ENCODE measurements around the gene TMEM217. TPM values are rescaled to one million over a fixed set of nuclear protein-coding genes. Genes with fewer than 3 reads are reported as not detected.

TMEM217 gene
- total RNA-seq, 1 experiment from 2014 or later, result 2.4 TPM

GRCh38 chr6:37239950-37240713 lies 17.8 kb downstream of the TMEM217 start:
- ChIA-PET POLR2A (ENCODE audit: unreplicated experiment) (interaction anchor here (0.6 kb wide), 1 partner anchor 45 kb away, joined by 5 read pairs; no protein-coding TSS in a partner anchor), CTCF (no interaction called here)
- Histone ChIP-seq H4K20me1 (ENCODE audit: low read length) (no peaks in the 10 kb centered on the region), H3K36me3 (ENCODE audit: low read depth, low read length) (no peaks in the 10 kb centered on the region), H3K4me1 (ENCODE audit: insufficient read depth, low read length) (peaks cover 36% of the 10 kb centered on the region), H3K27ac (ENCODE audit: low read length) (peak overlapping the region; percentile 82), H3K79me2 (ENCODE audit: low read length) (no peaks in the 10 kb centered on the region), H2AFZ (ENCODE audit: low read length) (0 out of 2 replicates have a peak overlapping the region, but pooled peaks have one; percentile 11), H3K9me3 (ENCODE audit: low read length) (no peaks in the 10 kb centered on the region), H3K9me2 (replicated peaks; ENCODE audit: low read length) (no peaks in the 10 kb centered on the region), H3F3A (ENCODE audit: low read length, unreplicated experiment) (peaks cover 17% of the 10 kb centered on the region), H3K27me3 (ENCODE audit: low read length) (no peaks in the 10 kb centered on the region), H3K9ac (ENCODE audit: low read length) (peak overlapping the region; percentile 47), H3K4me2 (ENCODE audit: low read length) (peak overlapping the region; percentile 40), H3K4me3 (ENCODE audit: low read length) (no peak overlapping the region)
- peak; percentile 57 for ATAC-seq
- intact Hi-C loops (cut with micrococcal nuclease), result no loop called here
- DNase-seq, result peak; percentile 90
- TF ChIP-seq EZH2phosphoT487 (IDR thresholded peaks at IDR 0.05; ENCODE audit: borderline replicate concordance, low read length), result no peak
- no peak for TF ChIP-seq EZH2 (IDR thresholded peaks at IDR 0.05; ENCODE audit: low read length, unreplicated experiment)
- TF ChIP-seq CTCF (conservative IDR thresholded peaks at IDR 0.05; ENCODE audit: low read depth, low read length), result no peak
- no TSS peak for BruUV-seq (replicated peaks)

GRCh38 chr6:37239526-37239925 lies 18.4 kb downstream of the TMEM217 start:
- DNase-seq, result no peak
- no peak for TF ChIP-seq EZH2 (IDR thresholded peaks at IDR 0.05; ENCODE audit: low read length, unreplicated experiment)
- TF ChIP-seq EZH2phosphoT487 (IDR thresholded peaks at IDR 0.05; ENCODE audit: borderline replicate concordance, low read length), result no peak
- no peak for TF ChIP-seq CTCF (conservative IDR thresholded peaks at IDR 0.05; ENCODE audit: low read depth, low read length)
- Histone ChIP-seq H2AFZ (ENCODE audit: low read length) (no peak overlapping the region), H4K20me1 (ENCODE audit: low read length) (no peaks in the 10 kb centered on the region), H3K4me1 (ENCODE audit: insufficient read depth, low read length) (peaks cover 36% of the 10 kb centered on the region), H3K4me2 (ENCODE audit: low read length) (peak overlapping the region; percentile 40), H3F3A (ENCODE audit: low read length, unreplicated experiment) (peaks cover 17% of the 10 kb centered on the region), H3K27me3 (ENCODE audit: low read length) (no peaks in the 10 kb centered on the region), H3K9me3 (ENCODE audit: low read length) (no peaks in the 10 kb centered on the region), H3K27ac (ENCODE audit: low read length) (peak overlapping the region; percentile 82), H3K4me3 (ENCODE audit: low read length) (no peak overlapping the region), H3K79me2 (ENCODE audit: low read length) (no peaks in the 10 kb centered on the region), H3K9ac (ENCODE audit: low read length) (peak overlapping the region; percentile 47; the same call in 1 of the 2 replicates), H3K9me2 (replicated peaks; ENCODE audit: low read length) (no peaks in the 10 kb centered on the region), H3K36me3 (ENCODE audit: low read depth, low read length) (no peaks in the 10 kb centered on the region)
- ATAC-seq, result no peak
- intact Hi-C loops (cut with micrococcal nuclease), result no loop called here
- ChIA-PET CTCF (no interaction called here), POLR2A (ENCODE audit: unreplicated experiment) (interaction anchor here (0.6 kb wide), 1 partner anchor 45 kb away, joined by 5 read pairs; no protein-coding TSS in a partner anchor)
- BruUV-seq (replicated peaks), result no TSS peak

DNA sequence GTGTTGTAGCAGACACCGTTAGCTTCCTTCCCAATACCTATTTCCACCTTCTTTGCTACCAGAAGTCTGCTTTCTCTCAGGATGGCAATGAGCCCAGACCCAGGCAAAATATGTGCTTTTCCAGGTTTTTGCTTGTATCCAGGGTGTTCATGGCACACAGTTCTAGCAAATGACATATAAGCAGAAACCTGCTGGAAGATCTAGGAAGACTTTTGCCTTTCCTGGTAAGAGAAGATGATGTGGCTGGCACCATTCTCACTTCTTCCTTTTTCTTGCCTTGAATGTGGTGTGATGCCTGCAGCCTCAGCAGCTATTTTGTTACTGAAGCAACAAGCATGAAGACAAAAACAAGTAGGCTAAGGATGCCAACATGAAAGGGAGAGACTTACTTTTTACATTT lies 19.6 kb downstream of the TMEM217 start:
- no TSS peak for BruUV-seq (replicated peaks)
- Histone ChIP-seq H3K9me2 (replicated peaks; ENCODE audit: low read length) (no peaks in the 10 kb centered on the region), H3K4me1 (ENCODE audit: insufficient read depth, low read length) (peaks cover 34% of the 10 kb centered on the region), H2AFZ (ENCODE audit: low read length) (no peak overlapping the region), H4K20me1 (ENCODE audit: low read length) (no peaks in the 10 kb centered on the region), H3K9me3 (ENCODE audit: low read length) (no peaks in the 10 kb centered on the region), H3K4me3 (ENCODE audit: low read length) (no peak overlapping the region), H3K27ac (ENCODE audit: low read length) (no peak overlapping the region), H3F3A (ENCODE audit: low read length, unreplicated experiment) (peaks cover 17% of the 10 kb centered on the region), H3K9ac (ENCODE audit: low read length) (no peak overlapping the region), H3K79me2 (ENCODE audit: low read length) (no peaks in the 10 kb centered on the region), H3K27me3 (ENCODE audit: low read length) (no peaks in the 10 kb centered on the region), H3K36me3 (ENCODE audit: low read depth, low read length) (no peaks in the 10 kb centered on the region), H3K4me2 (ENCODE audit: low read length) (no peak overlapping the region)
- TF ChIP-seq EZH2 (IDR thresholded peaks at IDR 0.05; ENCODE audit: low read length, unreplicated experiment) (no peak), CTCF (conservative IDR thresholded peaks at IDR 0.05; ENCODE audit: low read depth, low read length) (no peak), EZH2phosphoT487 (IDR thresholded peaks at IDR 0.05; ENCODE audit: borderline replicate concordance, low read length) (no peak)
- ATAC-seq (no peak), DNase-seq (no peak)
- ChIA-PET POLR2A (ENCODE audit: unreplicated experiment) (no interaction called here), CTCF (no interaction called here)
- intact Hi-C loops (cut with micrococcal nuclease), result no loop called here
